ENCODE measurements around the gene ZGPAT. TPM values are rescaled to one million over a fixed set of nuclear protein-coding genes. Genes with fewer than 3 reads are reported as not detected.

ZGPAT gene
- total RNA-seq, 1 experiment from 2014 or later = 27.6 TPM

DNA sequence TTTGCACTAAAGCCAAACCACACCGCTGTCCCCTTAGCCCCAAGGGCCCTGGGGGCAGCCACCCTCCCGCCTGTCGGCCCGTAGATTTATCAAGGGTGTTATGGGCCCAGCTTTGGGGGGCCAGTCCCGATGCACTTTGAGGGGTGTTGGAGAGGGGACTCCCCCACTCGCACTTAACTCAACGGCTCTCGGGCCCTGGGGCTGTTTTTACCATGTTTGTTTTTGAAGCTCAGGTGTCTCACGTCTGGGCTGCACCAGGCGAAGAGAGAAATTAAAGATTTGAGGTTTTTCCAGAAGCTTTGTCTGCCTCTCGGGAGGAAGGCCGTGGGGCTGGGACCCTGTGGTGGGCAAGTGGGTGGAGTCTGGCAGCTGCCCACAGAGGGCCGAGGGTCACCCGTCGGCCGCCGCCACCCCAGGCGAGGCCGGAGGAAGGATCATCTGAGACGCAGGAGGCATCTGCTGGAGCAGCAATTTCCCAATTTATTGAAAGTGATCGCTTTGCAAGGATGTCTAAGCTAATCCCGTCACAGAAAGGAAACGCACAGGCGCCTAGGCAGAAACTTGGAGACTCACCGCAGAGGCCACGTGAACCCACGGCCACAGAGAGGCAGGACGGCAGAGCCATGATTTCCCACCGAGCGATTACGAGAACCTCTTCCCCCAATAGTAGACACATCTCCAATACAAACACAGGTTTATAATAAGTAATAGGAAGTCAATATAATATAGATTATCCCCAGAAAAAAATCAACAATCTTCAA is 35.6 kb downstream of the ZGPAT start:
- Histone ChIP-seq H3K27me3 (ENCODE audit: insufficient read depth, low read length) (no peaks in the 10 kb centered on the region), H2AFZ (ENCODE audit: low read length) (no peak overlapping the region), H3T11ph (ENCODE audit: low read length) (no peak overlapping the region), H2BK5ac (ENCODE audit: insufficient read length, low read length) (no peak overlapping the region), H3K56ac (ENCODE audit: insufficient read length, low read depth, low read length) (no peak overlapping the region), H2BK12ac (ENCODE audit: insufficient read length, low read depth, low read length) (no peak overlapping the region), H2BK20ac (ENCODE audit: low read depth, low read length, poor library complexity, severe bottlenecking) (no peak overlapping the region), H3K4me1 (ENCODE audit: insufficient read depth, low read length) (no peaks in the 10 kb centered on the region), H3K79me2 (ENCODE audit: insufficient read depth, low read length) (no peaks in the 10 kb centered on the region), H3K23me2 (ENCODE audit: insufficient read length, low read depth, low read length, poor library complexity, severe bottlenecking) (peaks cover 9% of the 10 kb centered on the region), H3K79me1 (ENCODE audit: insufficient read depth, low read depth, low read length, poor library complexity, severe bottlenecking) (no peaks in the 10 kb centered on the region), H2AK5ac (ENCODE audit: insufficient read length, low read length) (no peak overlapping the region), H2BK15ac (ENCODE audit: low read depth, low read length) (no peak overlapping the region), H4K20me1 (ENCODE audit: control insufficient read depth, insufficient read depth, insufficient read length) (no peaks in the 10 kb centered on the region), H3K27ac (ENCODE audit: insufficient read length, low read depth, low read length) (no peak overlapping the region), H3K14ac (ENCODE audit: insufficient read depth, low read length) (no peak overlapping the region), H4K8ac (replicated peaks; ENCODE audit: insufficient read length, low read depth, low read length) (no peak overlapping the region), H3K23ac (ENCODE audit: insufficient read length, low read depth, low read length) (no peak overlapping the region), H4K91ac (ENCODE audit: insufficient read length, low read depth, low read length) (no peak overlapping the region), H3K9me3 (ENCODE audit: control insufficient read depth, low read depth, low read length) (no peaks in the 10 kb centered on the region), H4K5ac (ENCODE audit: insufficient read length, low read depth, low read length) (no peak overlapping the region), H3K4ac (ENCODE audit: low read depth, low read length) (no peak overlapping the region), H2BK120ac (ENCODE audit: low read depth, low read length, poor library complexity, severe bottlenecking) (no peak overlapping the region), H3K9ac (ENCODE audit: extremely low read depth, insufficient read length, low read length) (no peak overlapping the region), H3K4me2 (ENCODE audit: insufficient read depth, insufficient read length, low read length) (no peak overlapping the region), H3K18ac (ENCODE audit: insufficient read length, low read depth, low read length) (no peak overlapping the region)
- Mint-ChIP-seq H3K4me3 (no peak overlapping the region), H3K4me1 (peaks cover 0 to 2% of the 10 kb centered on the region in 2 experiments; a peak in 1 of 4 replicates), H3K9me3 (no peaks in the 10 kb centered on the region), H3K27me3 (ENCODE audit: low read depth) (no peaks in the 10 kb centered on the region), H3K36me3 (ENCODE audit: insufficient read depth in 1 of 3, low read depth in 3 of 3) (peaks cover 0 to 14% (median 14%) of the 10 kb centered on the region in 3 experiments; a peak in 4 of 7 replicates), H3K27ac (0 out of 7 replicates have a peak overlapping the region, but pooled peaks of 1 of the 3 experiments have one; percentile 20)
- TF ChIP-seq, protein P1, sequence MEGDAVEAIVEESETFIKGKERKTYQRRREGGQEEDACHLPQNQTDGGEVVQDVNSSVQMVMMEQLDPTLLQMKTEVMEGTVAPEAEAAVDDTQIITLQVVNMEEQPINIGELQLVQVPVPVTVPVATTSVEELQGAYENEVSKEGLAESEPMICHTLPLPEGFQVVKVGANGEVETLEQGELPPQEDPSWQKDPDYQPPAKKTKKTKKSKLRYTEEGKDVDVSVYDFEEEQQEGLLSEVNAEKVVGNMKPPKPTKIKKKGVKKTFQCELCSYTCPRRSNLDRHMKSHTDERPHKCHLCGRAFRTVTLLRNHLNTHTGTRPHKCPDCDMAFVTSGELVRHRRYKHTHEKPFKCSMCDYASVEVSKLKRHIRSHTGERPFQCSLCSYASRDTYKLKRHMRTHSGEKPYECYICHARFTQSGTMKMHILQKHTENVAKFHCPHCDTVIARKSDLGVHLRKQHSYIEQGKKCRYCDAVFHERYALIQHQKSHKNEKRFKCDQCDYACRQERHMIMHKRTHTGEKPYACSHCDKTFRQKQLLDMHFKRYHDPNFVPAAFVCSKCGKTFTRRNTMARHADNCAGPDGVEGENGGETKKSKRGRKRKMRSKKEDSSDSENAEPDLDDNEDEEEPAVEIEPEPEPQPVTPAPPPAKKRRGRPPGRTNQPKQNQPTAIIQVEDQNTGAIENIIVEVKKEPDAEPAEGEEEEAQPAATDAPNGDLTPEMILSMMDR (conservative IDR thresholded peaks at IDR 0.05) = no peak
- no peak for DNase-seq
- WGBS (ENCODE audit: extremely low coverage, insufficient read length, low lambda C conversion rate) = no CpG with 5 or more reads among the region's 31 CpGs

Data from H9 (cell line).